GM19452 (cell line): ENCODE results near the gene FAM228A.
A peak's percentile ranks its signal among the peaks of the same experiment; 100 is the strongest.
"Not testable (repeated sequence)": the region's sequence is repeated elsewhere in the genome, so short reads cannot be mapped to it uniquely, and the experiment has no call there.

Experiments
- ATAC-seq: cut with Tn5 transposase; IDR thresholded peaks from one replicate; pipeline ENCODE4 v1.9.1; 2021; ENCODE audit not compliant: unreplicated experiment

The FAM228A gene

DNA sequence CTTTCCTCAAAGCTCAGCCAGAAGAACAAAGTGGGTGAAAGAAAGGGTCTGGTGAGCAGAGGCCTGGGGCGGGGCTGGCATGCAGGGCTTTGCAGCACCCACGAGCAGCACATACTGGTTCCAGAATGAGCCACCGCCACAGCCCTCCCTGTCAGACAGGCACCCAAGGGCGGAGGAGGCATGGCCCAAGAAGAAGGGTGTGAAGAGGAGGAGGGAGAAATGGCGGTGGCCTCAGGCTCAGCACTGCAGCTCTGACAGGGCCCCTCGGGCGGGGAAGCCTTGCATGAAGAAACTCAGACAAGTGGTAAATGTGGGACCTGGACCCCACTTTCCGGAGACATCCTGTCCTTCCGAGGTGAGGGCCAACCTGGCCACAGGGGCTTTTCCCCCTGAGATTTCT, 15.7 kb downstream of the FAM228A start:
- ATAC-seq = no peak

DNA sequence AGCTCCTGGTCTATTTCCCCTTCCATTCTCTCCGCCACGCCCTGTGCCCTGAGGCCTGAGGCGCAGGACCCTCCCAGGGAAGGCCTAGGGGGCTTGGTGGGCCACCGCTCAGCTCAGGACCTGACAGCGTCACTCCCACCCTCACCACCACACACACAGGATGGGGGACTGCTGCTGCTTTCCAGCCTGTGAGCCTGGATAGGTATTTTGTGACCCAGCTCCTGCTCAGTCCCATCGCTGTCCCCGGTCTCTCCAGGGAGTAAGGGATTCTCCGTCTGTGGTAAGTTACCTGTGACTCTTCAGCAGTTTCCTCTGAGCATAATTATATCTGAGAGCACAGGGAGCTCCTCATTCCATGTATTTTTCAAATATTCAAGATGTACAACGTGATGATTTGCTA, 16.3 kb downstream of the FAM228A start:
- no peak for ATAC-seq

DNA sequence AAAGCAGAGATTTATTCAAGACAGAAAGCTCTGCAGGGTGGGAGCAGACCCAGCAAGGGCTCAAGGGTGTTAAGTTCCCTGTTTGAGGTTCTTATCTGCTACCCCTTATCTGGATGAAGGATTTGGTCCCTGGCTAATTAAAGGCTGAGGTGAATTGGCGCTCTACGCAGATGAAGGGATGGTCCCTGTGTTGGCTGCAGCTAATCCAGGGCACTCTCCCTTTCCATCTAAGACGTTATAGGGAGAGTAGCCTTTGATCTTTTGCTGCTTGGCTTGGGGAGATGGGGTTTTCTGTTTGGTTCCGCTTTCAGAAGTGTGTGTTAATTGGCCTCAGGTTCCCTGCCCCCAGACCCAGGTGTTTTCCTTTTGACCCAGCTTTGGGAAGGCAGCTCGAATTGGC, 17.0 kb downstream of the FAM228A start:
- ATAC-seq = no peak

DNA sequence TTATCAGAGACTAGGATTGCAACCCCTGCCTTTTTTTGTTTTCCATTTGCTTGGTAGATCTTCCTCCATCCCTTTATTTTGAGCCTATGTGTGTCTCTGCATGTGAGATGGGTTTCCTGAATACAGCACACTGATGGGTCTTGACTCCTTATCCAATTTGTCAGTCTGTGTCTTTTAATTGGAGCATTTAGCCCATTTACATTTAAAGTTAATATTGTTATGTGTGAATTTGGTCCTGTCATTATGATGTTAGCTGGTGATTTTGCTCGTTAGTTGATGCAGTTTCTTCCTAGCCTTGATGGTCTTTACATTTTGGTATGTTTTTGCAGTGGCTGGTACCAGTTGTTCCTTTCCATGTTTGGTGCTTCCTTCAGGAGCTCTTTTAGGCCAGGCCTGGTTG, 22.4 kb downstream of the FAM228A start:
- not testable (repeated sequence) for ATAC-seq

DNA sequence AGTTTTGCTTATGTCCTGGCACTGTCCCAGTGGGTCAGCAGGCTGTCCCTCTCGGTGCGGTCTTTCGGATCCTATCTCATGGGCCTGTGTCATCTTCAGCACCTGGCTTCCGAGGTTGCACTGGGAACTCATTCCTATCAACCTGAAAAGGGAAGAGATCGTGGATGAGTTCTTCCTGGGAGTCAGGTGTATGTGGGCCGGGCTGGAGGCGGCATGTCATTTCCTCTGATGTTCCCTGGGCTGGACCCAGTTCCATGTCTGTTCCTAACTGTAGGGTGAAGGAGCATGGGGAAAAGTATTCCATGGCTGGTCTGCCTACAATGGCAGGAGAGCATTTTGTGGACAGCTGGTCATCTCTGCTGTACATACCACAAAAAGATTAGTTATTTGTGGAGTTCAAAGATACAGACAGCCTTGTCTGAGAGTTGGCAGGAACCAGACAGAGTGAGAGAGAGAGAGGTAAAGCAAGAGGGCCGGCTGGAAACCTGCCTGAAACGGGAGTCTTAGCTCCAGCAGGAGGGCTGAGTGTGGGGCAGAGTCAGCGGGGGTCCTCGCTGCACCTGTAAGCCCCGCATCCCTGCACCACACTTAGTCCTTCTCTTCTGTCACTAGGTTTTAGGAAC, 25.2 kb downstream of the FAM228A start:
- no peak for ATAC-seq

DNA sequence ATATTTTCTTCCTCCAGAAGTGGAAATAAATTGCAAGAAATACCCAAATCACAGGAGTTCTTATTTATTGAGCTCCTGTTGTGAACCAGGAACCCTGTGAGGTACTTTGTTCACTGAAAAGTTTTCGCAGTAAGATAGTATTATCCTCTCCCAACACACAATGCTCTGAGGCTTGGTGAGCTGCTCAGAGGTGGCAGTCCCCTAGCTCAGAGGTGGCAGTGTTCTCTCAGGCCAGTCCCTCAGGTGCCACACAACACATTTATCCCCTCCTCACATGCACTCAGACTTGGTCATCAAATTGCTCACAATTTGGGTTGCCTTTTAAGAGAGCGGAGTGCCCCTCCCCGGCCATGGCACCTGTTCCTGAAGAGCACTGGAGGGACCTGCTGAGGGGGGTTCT, 25.9 kb downstream of the FAM228A start:
- ATAC-seq = no peak

DNA sequence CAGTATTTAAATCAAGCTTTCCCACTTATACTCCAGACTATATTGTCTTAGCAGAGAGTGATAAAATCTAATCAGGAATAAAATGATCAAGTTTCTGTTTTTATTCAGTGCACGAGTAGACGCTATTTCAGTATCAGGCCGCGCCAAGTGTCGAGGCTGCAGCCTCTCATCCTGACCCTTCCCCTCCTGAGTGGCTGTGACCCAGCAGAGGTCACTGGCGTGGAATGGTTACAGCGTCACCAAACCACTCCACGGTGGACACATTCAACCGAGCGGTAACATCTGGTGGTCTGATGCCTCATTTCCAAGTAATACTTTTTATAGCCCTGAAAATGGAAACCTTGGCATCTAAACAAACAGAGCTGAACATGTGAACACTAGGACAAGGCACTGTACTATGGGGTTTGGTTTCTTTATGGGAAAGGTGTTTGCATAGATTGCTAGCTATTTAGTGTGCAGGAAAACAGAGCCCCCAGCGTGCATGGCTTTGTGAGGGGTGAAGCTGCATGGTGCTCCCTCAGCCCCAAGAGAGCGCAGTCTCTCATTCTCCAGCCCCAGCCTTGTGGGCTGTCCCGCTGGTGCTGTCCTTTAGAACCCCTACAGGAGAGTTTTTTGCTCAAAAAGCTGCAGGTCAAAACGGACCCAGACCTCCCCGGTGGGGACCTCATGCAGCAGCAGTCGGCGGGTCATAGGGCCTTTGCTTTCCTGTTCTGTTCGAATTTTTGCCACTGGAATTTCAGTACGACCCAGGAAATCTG, 28.4 kb downstream of the FAM228A start:
- ATAC-seq = no peak

DNA sequence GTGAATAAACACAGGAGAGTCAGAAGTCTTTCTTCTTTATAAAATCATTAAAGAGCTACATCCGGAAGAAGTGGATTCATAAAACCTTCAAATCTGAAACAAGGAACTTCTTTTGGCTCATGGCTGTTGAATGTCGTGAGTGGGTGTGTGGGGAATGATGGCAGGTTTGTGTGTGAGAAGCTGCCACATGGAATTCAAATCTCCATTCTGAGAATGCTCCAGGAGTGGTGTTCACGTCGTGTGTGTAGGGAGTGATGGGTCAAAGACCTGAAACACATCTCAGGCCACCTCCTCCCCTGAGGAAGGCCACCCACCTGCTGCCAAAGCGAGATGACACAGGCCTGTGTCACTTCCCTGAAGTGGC, 28.9 kb downstream of the FAM228A start:
- ATAC-seq = no peak

DNA sequence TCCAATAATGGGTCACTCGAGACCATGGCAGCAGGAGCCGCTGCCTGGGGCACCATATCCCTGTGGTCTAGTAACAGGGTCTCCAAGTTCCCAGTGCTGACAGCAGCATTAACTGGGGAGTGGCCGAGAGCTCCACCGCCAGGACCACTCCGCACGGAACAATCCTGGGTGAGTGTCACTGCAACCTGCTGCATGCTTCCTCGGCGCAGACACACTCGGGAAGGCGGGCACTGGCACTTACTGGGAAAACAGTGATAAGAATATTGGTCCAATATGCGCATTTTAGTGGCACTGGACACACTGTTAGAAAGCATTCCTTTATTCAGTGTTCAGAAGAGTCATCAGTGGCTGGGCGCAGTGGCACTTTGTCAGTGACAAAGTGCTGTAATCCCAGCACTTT, 29.7 kb downstream of the FAM228A start:
- ATAC-seq = no peak

DNA sequence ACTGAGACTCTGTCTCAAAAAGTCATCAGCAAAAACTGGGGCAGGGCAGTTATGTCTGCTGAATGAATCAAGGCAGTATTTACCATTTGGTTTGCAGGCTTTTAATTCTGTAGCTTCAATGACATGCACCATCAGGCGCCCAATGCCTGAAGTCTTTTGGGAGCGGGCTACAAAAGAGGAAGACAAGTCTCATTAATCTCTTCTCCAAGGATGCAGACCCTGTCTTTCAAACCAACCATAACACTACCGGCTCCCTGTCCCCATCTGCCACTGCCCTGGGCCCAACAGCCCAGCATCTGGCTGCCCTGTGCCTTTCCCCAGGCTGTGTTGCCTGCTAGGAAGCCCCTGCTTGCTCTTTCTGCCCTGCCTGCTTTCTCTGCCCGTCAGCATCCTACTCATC, 30.3 kb downstream of the FAM228A start:
- no peak for ATAC-seq

DNA sequence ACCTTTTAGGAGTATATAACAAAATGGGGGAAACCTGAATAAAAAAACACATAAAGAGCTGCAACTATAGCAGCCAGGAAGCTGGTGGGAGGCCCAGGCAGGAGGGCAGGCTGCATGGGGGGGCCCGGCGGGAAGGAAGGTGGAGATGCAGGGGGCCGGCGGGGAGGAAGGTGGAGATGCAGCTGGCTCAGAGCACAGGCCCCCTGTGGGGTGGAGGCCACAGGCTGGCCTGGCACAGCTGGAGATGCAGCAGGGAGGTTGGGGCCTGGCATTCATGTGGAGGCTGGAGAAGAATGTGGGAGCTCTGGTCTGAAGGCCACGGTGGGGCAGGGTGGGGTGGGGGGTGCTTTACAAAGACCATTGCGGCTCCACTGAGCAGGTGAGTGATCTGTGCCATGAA, 31.4 kb downstream of the FAM228A start:
- no peak for ATAC-seq

DNA sequence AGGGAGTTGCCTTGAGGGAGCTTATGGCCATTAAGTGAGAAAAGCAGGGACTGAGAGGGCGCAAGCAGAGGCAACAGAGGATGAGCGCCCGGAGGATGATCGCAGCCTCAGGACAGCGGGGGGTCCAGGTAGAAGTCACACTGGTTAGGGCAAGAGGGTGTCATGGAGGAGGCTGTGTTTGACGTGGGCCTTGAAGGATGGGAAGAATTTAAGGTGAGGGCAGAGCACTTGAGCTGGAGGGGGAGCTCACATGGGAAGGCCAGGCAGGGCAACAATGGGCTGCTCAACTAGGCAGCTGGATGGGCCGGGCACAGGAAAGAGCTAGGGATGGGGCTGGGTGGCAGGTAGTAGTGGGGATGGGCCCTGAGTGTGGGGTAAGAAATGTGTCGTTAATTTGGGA, 31.9 kb downstream of the FAM228A start:
- no peak for ATAC-seq

DNA sequence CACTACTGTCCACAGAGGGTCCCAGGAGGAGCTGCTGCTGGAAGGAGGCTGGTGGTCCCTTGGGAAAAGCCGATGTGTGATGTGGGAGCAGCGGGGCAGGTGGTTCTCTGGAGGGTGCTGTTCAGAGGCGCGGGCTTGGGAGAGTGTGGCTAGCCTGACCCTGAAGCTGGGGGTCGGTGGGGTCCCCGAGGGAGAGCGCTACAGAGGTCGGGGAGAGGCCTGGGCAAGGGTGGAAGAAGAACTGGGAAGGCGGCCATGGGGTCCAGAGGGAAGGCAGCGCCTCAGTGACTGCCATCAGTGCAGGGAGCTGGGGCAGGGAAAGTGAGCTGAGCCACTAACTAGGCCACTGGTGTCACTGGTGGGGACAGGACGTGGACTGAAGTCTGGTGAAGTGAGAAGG, 32.5 kb downstream of the FAM228A start:
- ATAC-seq = no peak

DNA sequence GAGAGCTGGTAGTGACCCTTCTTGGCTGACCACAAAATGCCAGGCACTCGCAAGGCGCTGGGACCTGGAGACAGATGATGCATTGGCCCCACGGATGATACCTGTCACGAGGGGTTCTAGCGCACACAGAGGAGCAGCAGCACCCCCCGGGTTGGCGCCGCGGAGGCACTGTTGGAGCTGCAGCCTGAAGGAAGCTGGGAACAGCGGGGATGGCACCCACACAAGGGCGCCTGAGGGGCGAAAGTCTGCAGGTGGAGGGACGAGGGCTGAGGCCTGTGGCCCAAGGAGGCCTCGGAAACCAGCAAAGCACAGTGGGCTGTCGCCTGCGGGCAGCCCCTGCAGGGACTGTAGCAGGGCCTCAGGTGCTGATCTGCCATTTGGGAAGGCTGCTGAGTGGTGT, 33.6 kb downstream of the FAM228A start:
- no peak for ATAC-seq

DNA sequence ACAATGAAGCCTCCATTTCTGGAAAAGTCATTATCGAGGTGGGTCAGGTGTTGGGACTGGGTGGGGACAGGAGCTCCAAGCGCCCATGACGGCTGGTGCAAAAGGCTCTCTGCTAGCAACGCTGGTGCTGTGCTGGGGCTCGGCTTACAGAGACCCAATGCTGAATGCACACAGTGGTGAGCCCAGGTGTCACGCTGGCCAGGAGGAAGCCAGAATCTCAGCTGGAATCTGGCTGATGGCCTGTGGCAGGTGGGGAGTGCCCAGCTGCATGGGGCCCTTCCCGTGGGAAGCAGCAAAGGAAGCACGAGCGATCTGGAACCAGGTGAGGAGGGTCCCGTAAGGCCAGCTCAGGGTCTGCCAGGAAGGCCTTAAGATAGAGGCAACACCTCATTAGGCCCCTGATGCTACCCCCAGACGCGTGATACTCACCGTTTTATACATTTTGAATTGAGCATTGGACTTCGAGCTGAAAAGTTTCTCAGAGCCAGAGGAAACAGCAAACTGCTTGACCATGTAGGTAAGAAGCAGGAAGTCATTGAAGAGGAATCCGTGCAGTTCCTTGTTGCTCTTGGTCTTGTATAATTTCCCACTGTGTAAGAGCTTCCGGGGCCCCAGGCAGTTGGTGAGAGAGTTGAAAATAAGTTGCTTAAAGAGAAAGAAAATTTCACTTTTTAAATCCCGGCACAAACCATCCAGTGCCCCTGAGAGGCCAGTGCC, 34.7 kb downstream of the FAM228A start:
- no peak for ATAC-seq

DNA sequence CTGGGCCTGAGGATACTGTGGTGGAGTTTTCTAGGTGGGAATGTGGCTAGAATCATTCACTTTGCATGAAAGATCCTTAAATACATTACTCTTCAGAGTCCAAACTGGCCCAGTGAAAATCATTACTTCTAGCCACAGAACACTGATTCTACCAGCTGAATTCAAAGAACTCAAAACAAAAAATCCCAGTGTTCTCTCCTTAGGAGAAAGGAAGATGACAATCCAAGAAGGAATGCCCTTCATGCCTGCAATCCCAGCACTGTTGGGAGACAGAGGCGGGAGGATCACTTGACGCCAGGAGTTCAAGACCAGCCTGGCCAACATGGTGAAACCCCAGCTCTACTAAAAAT, 35.2 kb downstream of the FAM228A start:
- no peak for ATAC-seq

DNA sequence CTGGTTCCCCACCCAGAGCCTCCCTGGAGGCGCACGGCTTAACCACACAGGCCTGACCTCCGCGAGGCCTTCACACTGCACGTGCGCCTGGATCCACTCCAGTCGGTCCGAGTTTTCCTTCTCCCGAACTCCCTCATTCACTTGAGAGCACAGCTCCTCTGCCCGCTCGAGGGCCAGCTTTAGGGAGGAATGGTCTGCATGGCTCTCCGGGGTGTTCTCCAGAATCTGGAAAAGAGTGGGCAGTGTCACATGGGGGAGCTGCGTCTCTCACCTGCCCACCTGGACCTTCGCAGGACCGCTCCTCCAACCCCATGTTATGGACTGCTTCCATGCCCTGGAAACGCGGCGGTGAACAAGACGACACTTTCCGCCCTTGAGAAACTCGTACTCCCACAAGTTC, 35.9 kb downstream of the FAM228A start:
- ATAC-seq = no peak

DNA sequence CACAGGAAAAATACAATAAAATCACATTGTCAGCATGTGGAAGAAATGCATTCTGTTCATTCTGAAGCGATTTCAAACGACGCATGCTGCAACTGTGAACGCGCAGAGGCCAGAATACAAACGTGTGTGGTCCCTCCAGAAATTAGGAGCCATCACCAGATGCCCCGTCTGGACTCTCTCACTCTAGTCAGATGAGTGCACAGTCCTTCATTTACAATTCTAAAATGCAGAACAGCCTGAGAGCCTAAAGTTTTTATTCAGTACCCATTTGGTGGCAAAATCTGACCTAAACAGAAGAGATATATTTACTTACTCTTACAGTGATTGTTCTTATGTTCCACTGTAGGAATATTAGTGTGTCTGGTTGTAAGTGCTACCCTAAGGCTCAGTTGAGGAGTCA, 36.6 kb downstream of the FAM228A start:
- ATAC-seq = no peak

DNA sequence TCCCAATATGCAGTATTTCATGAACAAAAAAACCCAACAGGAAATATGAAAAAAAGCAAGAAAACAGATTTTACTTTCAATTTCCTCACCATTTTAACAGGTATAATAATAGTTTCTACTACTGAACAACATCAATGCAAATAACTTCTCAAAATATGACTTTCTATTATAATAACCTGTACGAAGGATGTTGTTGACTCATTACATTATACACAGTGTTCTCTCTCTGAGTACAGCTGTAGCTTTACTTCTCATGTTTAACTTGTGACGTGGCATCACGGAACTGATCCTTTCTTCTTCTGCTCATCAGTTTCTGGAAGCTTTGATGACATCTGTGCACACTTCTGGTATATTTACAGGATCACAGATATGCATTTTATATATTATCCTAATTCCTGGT, 40.0 kb downstream of the FAM228A start:
- peak; percentile 98 for ATAC-seq

DNA sequence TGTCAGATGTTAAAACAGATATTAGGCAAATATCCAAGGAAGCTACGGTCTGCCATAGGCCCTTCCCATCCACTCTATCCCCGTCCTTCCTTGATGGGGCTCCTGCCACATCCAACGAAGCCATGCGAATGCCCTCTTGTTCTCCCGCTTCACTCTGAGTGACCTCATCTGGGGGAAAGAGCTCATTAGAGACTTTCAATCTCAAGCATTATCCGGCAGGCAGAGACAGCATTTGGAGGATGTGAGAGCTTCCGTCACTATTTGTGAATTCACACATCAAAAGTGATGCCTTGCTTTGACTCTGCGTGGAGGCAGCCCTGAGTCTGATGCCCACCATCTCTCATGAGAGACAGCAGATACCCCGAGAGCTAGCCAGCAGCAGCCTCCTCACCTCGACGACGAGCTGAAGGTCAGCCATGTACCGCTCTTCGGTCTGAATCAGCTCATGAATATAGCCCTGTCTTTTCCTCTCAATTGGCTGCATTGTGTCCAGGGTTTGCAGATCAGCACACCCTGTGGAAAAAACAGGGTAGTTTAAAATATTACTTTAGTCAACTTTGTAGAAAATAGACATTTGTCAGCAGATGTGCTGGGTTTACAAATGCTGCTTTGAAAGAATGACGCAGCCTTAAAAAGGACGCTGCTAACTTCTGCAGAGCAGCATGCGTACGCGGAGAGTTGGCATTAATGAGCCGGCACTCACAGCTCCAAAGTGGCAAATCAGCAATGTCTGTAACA, 45.9 kb downstream of the FAM228A start:
- no peak for ATAC-seq

DNA sequence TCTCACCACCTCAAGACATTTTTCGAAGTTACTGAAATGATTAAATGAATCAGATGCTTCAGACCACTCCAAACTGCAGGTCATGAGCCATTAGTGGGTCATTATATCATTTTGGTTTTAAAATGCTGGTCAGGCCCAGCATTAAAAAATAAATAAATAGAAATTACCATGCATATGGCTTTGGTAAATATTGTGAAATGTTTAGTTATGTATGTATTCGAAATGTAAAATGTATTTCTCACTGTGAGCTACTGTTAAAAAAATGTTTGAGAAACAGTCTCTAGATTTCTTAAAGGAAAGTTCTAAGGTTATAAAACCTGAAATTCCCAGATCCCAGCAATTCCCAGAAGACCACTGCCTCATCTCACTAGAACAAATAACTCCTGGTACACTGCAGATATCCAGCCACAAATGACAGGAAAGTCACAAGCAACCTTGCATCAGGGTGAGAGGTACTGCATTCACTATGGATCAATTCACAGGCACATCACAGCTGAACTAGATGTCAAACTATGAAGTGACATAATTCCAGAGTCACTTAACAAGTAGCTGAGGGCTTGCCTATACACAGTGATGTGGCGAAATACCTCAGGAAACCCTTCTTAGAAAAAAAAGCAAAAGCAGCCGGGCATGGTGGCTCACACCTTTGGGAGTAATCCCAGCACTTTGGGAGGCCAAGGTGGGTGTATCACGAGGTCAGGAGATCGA, 46.6 kb downstream of the FAM228A start:
- ATAC-seq = no peak
